HG03159 (cell line): Measurements from ENCODE around the gene CROCC2.

Experiments
- ATAC-seq: cut with Tn5 transposase; IDR thresholded peaks from one replicate; pipeline ENCODE4 v1.9.1; 2021; ENCODE audit warnings: mild to moderate bottlenecking, moderate library complexity; ENCODE audit not compliant: unreplicated experiment

Gene CROCC2

GRCh38 chr2:241033336-241033987 lies 127.3 kb downstream of the CROCC2 start:
- ATAC-seq = no peak

- ATAC-seq = no peak
Measured at GRCh38 chr2:241033994-241034393, 127.9 kb downstream of the CROCC2 start.

GRCh38 chr2:241034490-241035141 lies 128.5 kb downstream of the CROCC2 start:
- ATAC-seq = no peak

- ATAC-seq = no peak
Measured at GRCh38 chr2:241035142-241035817, 129.1 kb downstream of the CROCC2 start.

- peak; percentile 3 for ATAC-seq
Measured at GRCh38 chr2:241035818-241036396, 129.8 kb downstream of the CROCC2 start.

GRCh38 chr2:241036397-241036963 lies 130.3 kb downstream of the CROCC2 start:
- ATAC-seq = peak; percentile 70

GRCh38 chr2:241036964-241037421 lies 130.9 kb downstream of the CROCC2 start:
- ATAC-seq = peak; percentile 10

- ATAC-seq = no peak
Measured at GRCh38 chr2:241037498-241037897, 131.4 kb downstream of the CROCC2 start.

- ATAC-seq = no peak
Measured at GRCh38 chr2:241038374-241039180, 132.4 kb downstream of the CROCC2 start.

GRCh38 chr2:241039416-241039815 lies 133.3 kb downstream of the CROCC2 start:
- no peak for ATAC-seq

- no peak for ATAC-seq
Measured at GRCh38 chr2:241040081-241040803, 134.1 kb downstream of the CROCC2 start.

GRCh38 chr2:241041589-241042158 lies 135.5 kb downstream of the CROCC2 start:
- peak; percentile 75 for ATAC-seq
